Muscle layer of colon (tissue), 2 donors: Measurements from ENCODE around the gene MYO7A.
"Not testable (repeated sequence)": the region's sequence is repeated elsewhere in the genome, so short reads cannot be mapped to it uniquely, and the experiment has no call there.

Experiments
- H3K27ac ChIP-seq: one replicate; pipeline ENCODE4 v1.7.0; 2013; ENCODE audit warnings: low read depth, mild to moderate bottlenecking, low read length, moderate library complexity
- H3K27me3 ChIP-seq, 2 donors: one replicate each; pipeline ENCODE4 v1.7.0; 2013; ENCODE audit warnings: low read length in 2 of 2, mild to moderate bottlenecking in 2 of 2; ENCODE audit not compliant: insufficient read depth in 2 of 2, control insufficient read depth in 1 of 2
- H3K36me3 ChIP-seq: one replicate; pipeline ENCODE4 v1.7.0; 2013; ENCODE audit warnings: mild to moderate bottlenecking, low read length; ENCODE audit not compliant: insufficient read depth
- H3K4me1 ChIP-seq: one replicate; pipeline ENCODE4 v1.7.0; 2013; ENCODE audit warnings: mild to moderate bottlenecking, low read length; ENCODE audit not compliant: insufficient read depth
- H3K4me3 ChIP-seq, 2 donors: one replicate each; pipeline ENCODE4 v1.7.0; 2013; ENCODE audit warnings: low read length in 2 of 2, low read depth in 1 of 2, mild to moderate bottlenecking in 1 of 2, moderate library complexity in 1 of 2
- H3K9ac ChIP-seq: one replicate; pipeline ENCODE4 v1.7.0; 2013; ENCODE audit warnings: low read length
- H3K9me3 ChIP-seq: one replicate; pipeline ENCODE4 v1.7.0; 2013; ENCODE audit warnings: mild to moderate bottlenecking, low read length
- donor health status: abdominal sarcoma.
- donor health status: Adenocarcinoma of cecum.

MYO7A gene

GRCh38 chr11:77093987-77094840 is 33.8 kb upstream of the MYO7A start:
- Histone ChIP-seq H3K4me3 (no peak overlapping the region), H3K27ac (no peak overlapping the region), H3K36me3 (peaks cover 18% of the 10 kb centered on the region), H3K4me1 (no peaks in the 10 kb centered on the region), H3K9me3 (no peaks in the 10 kb centered on the region), H3K27me3 (no peaks in the 10 kb centered on the region), H3K9ac (no peak overlapping the region)

GRCh38 chr11:77094841-77095365 is 33.1 kb upstream of the MYO7A start:
- no peak overlapping the region for H3K4me3 ChIP-seq
- H3K9me3 ChIP-seq: no peaks in the 10 kb centered on the region
- no peak overlapping the region for H3K9ac ChIP-seq
- H3K4me1 ChIP-seq: no peaks in the 10 kb centered on the region
- H3K27me3 ChIP-seq: no peaks in the 10 kb centered on the region
- peaks cover 18% of the 10 kb centered on the region for H3K36me3 ChIP-seq
- no peak overlapping the region for H3K27ac ChIP-seq

GRCh38 chr11:77095551-77096490 is 32.2 kb upstream of the MYO7A start:
- Histone ChIP-seq H3K9me3 (no peaks in the 10 kb centered on the region), H3K4me3 (no peak overlapping the region), H3K9ac (no peak overlapping the region), H3K36me3 (peaks cover 18% of the 10 kb centered on the region), H3K27ac (no peak overlapping the region), H3K4me1 (no peaks in the 10 kb centered on the region), H3K27me3 (no peaks in the 10 kb centered on the region)

- peaks cover 18% of the 10 kb centered on the region for H3K36me3 ChIP-seq
- no peaks in the 10 kb centered on the region for H3K4me1 ChIP-seq
- H3K27ac ChIP-seq: no peak overlapping the region
- H3K27me3 ChIP-seq: no peaks in the 10 kb centered on the region
- no peak overlapping the region for H3K4me3 ChIP-seq
- H3K9ac ChIP-seq: no peak overlapping the region
- H3K9me3 ChIP-seq: no peaks in the 10 kb centered on the region
Measured at GRCh38 chr11:77096591-77097019, 31.4 kb upstream of the MYO7A start.

- not testable (repeated sequence) for H3K27ac ChIP-seq, H3K27me3 ChIP-seq, H3K9me3 ChIP-seq, H3K4me3 ChIP-seq, H3K4me1 ChIP-seq, H3K9ac ChIP-seq
- peaks cover 18% of the 10 kb centered on the region for H3K36me3 ChIP-seq
Measured at GRCh38 chr11:77097180-77097579, 30.9 kb upstream of the MYO7A start.

GRCh38 chr11:77100166-77101042 is 27.6 kb upstream of the MYO7A start:
- Histone ChIP-seq H3K27ac (no peak overlapping the region), H3K9ac (no peak overlapping the region), H3K4me1 (no peaks in the 10 kb centered on the region), H3K9me3 (no peaks in the 10 kb centered on the region), H3K36me3 (no peaks in the 10 kb centered on the region), H3K27me3 (no peaks in the 10 kb centered on the region), H3K4me3 (no peak overlapping the region)

- no peaks in the 10 kb centered on the region for H3K36me3 ChIP-seq
- H3K4me3 ChIP-seq: no peak overlapping the region
- no peak overlapping the region for H3K27ac ChIP-seq
- H3K4me1 ChIP-seq: no peaks in the 10 kb centered on the region
- H3K9me3 ChIP-seq: no peaks in the 10 kb centered on the region
- no peaks in the 10 kb centered on the region for H3K27me3 ChIP-seq
- no peak overlapping the region for H3K9ac ChIP-seq
Measured at GRCh38 chr11:77101043-77101537, 27.0 kb upstream of the MYO7A start.

GRCh38 chr11:77102246-77103210 is 25.5 kb upstream of the MYO7A start, which contains the start of gene OMP:
TSS of gene OMP (plus strand) at chr11:77102840. CDS start at chr11:77102840, 0 bp downstream.
- Histone ChIP-seq H3K36me3 (no peaks in the 10 kb centered on the region), H3K9ac (no peak within 1 kb of the TSS), H3K4me3 (no peak within 1 kb of the TSS), H3K27ac (no peak within 1 kb of the TSS), H3K4me1 (peaks cover 4% of the 10 kb centered on the region), H3K9me3 (no peaks in the 10 kb centered on the region), H3K27me3 (no peaks in the 10 kb centered on the region)

GRCh38 chr11:77103319-77103718 is 24.7 kb upstream of the MYO7A start:
- no peak overlapping the region for H3K4me3 ChIP-seq
- peaks cover 11% of the 10 kb centered on the region for H3K4me1 ChIP-seq
- H3K36me3 ChIP-seq: no peaks in the 10 kb centered on the region
- H3K9ac ChIP-seq: no peak overlapping the region
- H3K27ac ChIP-seq: no peak overlapping the region
- H3K27me3 ChIP-seq: no peaks in the 10 kb centered on the region
- no peaks in the 10 kb centered on the region for H3K9me3 ChIP-seq

GRCh38 chr11:77104727-77105126 is 23.3 kb upstream of the MYO7A start:
- no peak overlapping the region for H3K9ac ChIP-seq
- H3K27me3 ChIP-seq: no peaks in the 10 kb centered on the region
- H3K36me3 ChIP-seq: no peaks in the 10 kb centered on the region
- H3K27ac ChIP-seq: no peak overlapping the region
- peaks cover 11% of the 10 kb centered on the region for H3K4me1 ChIP-seq
- no peak overlapping the region for H3K4me3 ChIP-seq
- H3K9me3 ChIP-seq: no peaks in the 10 kb centered on the region
